Omental fat pad (tissue), 4 donors: ENCODE data around the gene PDE8A. TPM values are rescaled to one million over a fixed set of nuclear protein-coding genes. Genes with fewer than 3 reads are reported as not detected.

Experiments
- ATAC-seq: fragments of 150-250 bp; one replicate; pipeline ENCODE4 v1.9.1; 2016; ENCODE audit warnings: mild to moderate bottlenecking, moderate library complexity; ENCODE audit not compliant: low FRiP score
- DNase-seq: peaks from one replicate; pipeline ENCODE4 v3.0.0-alpha.2; 2019; ENCODE audit warnings: low spot score
- CTCF ChIP-seq, 3 donors: fragments of 450-650 bp; IDR thresholded peaks; one replicate each; pipeline ENCODE4 v1.5.1; 2016 to 2017; ENCODE audit warnings: antibody characterized with exemption in 3 of 3, mild to moderate bottlenecking in 3 of 3, moderate library complexity in 2 of 3
- total RNA-seq, 4 donors: library from RNA; depleted of rRNA; stranded (reverse); fragments of >200 nt; gene quantifications; one replicate each; pipeline ENCODE4 v1.1.0, GENCODE V29; 2016

PDE8A gene
- total RNA-seq, 4 donors from 2014 or later, result 61.0 to 86.5 (median 79.0) TPM

GRCh38 chr15:84950570-84951111 is 31.0 kb upstream of the PDE8A start:
- DNase-seq (no peak), ATAC-seq (no peak)
- TF ChIP-seq CTCF (IDR thresholded peaks at IDR 0.05), result no peak

GRCh38 chr15:84951736-84952135 is 29.9 kb upstream of the PDE8A start:
- ATAC-seq, result no peak
- DNase-seq, result no peak
- no peak for TF ChIP-seq CTCF (IDR thresholded peaks at IDR 0.05)

DNA sequence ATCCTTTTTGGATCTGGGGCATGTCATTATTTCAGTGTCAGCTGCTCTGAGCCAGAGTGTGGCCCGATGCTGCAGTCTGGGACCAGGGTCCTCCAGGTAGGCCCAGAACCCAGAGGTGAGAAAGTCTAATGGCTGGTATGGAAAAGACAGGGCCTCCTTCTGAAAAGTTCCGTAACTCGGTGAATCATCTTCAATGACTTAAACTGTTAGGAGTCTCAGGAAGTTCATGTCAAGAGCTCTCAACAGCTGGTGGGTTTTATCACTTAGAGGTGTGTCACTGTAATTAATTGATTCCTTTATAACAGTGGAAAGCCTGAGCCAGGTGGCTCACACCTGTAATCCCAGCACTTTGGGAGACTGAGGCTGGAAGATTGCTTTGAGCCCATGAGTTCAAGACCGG is 28.5 kb upstream of the PDE8A start:
- ATAC-seq (no peak), DNase-seq (no peak)
- TF ChIP-seq CTCF (IDR thresholded peaks at IDR 0.05), result no peak

DNA sequence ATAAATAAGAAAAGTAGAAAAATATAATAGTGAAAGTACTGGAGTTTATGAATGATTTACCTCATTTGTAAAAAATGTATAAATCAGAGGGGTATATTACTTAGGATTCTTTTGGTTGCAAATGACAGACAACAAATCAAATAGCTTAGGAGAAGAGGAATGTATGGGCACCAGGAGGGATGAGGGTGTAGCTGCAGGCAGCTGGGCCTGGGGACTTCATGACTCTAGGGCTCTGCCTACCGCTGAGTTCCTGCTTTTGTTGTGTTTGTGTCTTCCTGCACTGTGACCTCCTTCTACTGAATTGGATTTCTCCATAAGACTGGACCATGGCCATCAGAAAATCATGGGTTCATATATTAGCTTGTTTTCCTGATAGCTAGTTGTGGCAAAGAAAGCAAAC is 27.9 kb upstream of the PDE8A start:
- ATAC-seq, result no peak
- no peak for DNase-seq
- no peak for TF ChIP-seq CTCF (IDR thresholded peaks at IDR 0.05)

DNA sequence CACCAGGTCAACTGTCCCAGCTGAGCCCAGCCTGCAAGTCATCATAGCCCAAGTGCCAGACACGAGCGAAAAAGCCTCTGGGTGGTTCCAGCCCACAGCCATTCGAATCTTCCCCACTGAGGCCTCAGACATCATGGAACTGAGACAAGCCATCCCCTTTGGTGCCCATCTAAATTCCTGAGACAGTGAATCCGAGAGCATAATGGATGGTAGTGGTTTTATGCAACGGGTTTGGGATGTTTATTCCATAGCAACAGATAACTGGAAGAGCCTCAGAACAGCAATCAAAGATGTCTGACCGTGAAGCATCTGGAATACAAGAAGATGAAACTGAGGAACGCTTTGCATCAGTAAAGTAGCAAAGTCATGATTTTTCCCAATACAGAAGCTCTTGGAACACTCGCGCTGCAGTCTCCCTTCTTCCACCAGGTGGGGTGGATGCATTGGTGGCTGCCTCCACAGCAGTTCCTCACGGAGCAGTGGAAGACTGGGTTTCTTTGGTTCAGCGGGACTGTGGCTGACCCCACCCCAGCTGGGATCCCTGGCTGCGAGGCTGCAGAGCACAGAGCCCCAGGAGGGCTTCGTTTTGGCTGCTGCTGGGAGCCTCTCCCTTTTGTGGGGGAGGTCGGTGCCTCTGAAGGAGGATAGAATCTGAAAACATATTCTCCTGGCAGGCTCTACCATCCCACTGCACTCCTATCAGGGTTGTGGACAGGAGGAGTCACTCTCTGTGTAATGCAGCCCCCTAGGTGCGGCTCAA is 26.4 kb upstream of the PDE8A start:
- ATAC-seq, result peak; percentile 92
- DNase-seq, result peak; percentile 57

GRCh38 chr15:84956199-84956598 is 25.5 kb upstream of the PDE8A start:
- no peak for ATAC-seq
- TF ChIP-seq CTCF (IDR thresholded peaks at IDR 0.05), result no peak
- no peak for DNase-seq

More for the DNA sequence above, 26.4 kb upstream of the PDE8A start:
- peak in 1 of 3 donors; percentile 64 for TF ChIP-seq CTCF (IDR thresholded peaks at IDR 0.05)
